HEK293 (cell line): ENCODE data around the gene LACTBL1.

Experiments used
- CTCF ChIA-PET: fragments of 350-600 bp; formaldehyde crosslinking; extraction: SDS; loops from one replicate; lab custom pipeline; 2021; ENCODE audit warnings: antibody characterized with exemption; lab: Yijun Ruan, JAX
- POLR2A ChIA-PET: fragments of 300-600 bp; formaldehyde crosslinking; extraction: SDS; loops from one replicate; lab custom pipeline; 2020; ENCODE audit warnings: antibody characterized with exemption, inconsistent platforms; lab: Yijun Ruan, JAX
- H3K27ac ChIP-seq: fragments of 200-500 bp; sonication (Bioruptor generic); 2 replicates; pipeline ENCODE4 v1.5.1; 2014; ENCODE audit warnings: low read depth, low read length, control low read depth, inconsistent platforms; ENCODE audit errors: extremely low read depth
- H3K36me3 ChIP-seq, 2 experiments: fragments of 200-500 bp in 1 of 2; sonication (Bioruptor generic) in 1 of 2; 1 replicate in 1 of 2; 2 replicates in 1 of 2; pipeline ENCODE4 v1.5.1; 2014 to 2017; ENCODE audit warnings: inconsistent platforms in 2 of 2, low read length in 2 of 2; ENCODE audit not compliant: control insufficient read depth in 2 of 2, insufficient read depth in 1 of 2
- H3K4me1 ChIP-seq: fragments of 200-500 bp; sonication (Bioruptor generic); 2 replicates; pipeline ENCODE4 v1.5.1; 2014; ENCODE audit warnings: mild to moderate bottlenecking, low read length, inconsistent platforms; ENCODE audit not compliant: control insufficient read depth, insufficient read depth
- H3K4me3 ChIP-seq: 2 replicates; pipeline ENCODE4 v1.5.1; 2011; ENCODE audit warnings: low read depth, mild to moderate bottlenecking, control low read depth, low read length, moderate library complexity
- H3K9me3 ChIP-seq: fragments of 200-500 bp; sonication (Bioruptor generic); 2 replicates; pipeline ENCODE4 v1.5.1; 2014; ENCODE audit warnings: low read depth, low read length, inconsistent platforms; ENCODE audit not compliant: control insufficient read depth, insufficient read depth
- IKZF3 ChIP-seq: fragments of 450-650 bp; IDR thresholded peaks from 2 replicates; pipeline ENCODE4 v1.5.0; 2018; ENCODE audit warnings: missing biosample characterization, mild to moderate bottlenecking, missing genetic modification characterization, moderate library complexity
- KLF9 ChIP-seq: fragments of 450-650 bp; formaldehyde crosslinking; IDR thresholded peaks from 2 replicates; pipeline ENCODE4 v1.5.1; 2016; ENCODE audit warnings: missing biosample characterization, missing genetic modification characterization, low read depth
- PRDM4 ChIP-seq: fragments of 450-650 bp; formaldehyde crosslinking; IDR thresholded peaks from 2 replicates; pipeline ENCODE4 v1.5.1; 2017; ENCODE audit warnings: missing biosample characterization, missing genetic modification characterization
- WT1 ChIP-seq: fragments of 450-650 bp; formaldehyde crosslinking; IDR thresholded peaks from 2 replicates; pipeline ENCODE4 v1.5.1; 2016; ENCODE audit warnings: missing biosample characterization, missing genetic modification characterization
- YY1 ChIP-seq: fragments of 450-650 bp; formaldehyde crosslinking; IDR thresholded peaks from 2 replicates; pipeline ENCODE4 v1.5.1; 2018; ENCODE audit warnings: missing biosample characterization, missing genetic modification characterization
- ZBTB10 ChIP-seq: fragments of 450-650 bp; formaldehyde crosslinking; IDR thresholded peaks from 2 replicates; pipeline ENCODE4 v1.5.1; 2016; ENCODE audit warnings: missing biosample characterization, missing genetic modification characterization
- ZNF155 ChIP-seq: fragments of 450-650 bp; formaldehyde crosslinking; IDR thresholded peaks from 2 replicates; pipeline ENCODE4 v1.5.1; 2016; ENCODE audit warnings: missing biosample characterization, missing genetic modification characterization
- ZNF19 ChIP-seq: fragments of 450-650 bp; formaldehyde crosslinking; IDR thresholded peaks from 2 replicates; pipeline ENCODE4; 2016; ENCODE audit warnings: missing biosample characterization, missing genetic modification characterization, low read depth
- ZNF341 ChIP-seq: fragments of 450-650 bp; formaldehyde crosslinking; IDR thresholded peaks from 2 replicates; pipeline ENCODE4; 2016; ENCODE audit warnings: low read depth, missing biosample characterization, missing genetic modification characterization
- ZNF488 ChIP-seq: fragments of 450-650 bp; formaldehyde crosslinking; IDR thresholded peaks from 2 replicates; pipeline ENCODE4 v1.5.1; 2016; ENCODE audit warnings: missing biosample characterization, missing genetic modification characterization
- ZNF558 ChIP-seq: fragments of 450-650 bp; formaldehyde crosslinking; IDR thresholded peaks from 2 replicates; pipeline ENCODE4 v1.5.1; 2016; ENCODE audit warnings: missing biosample characterization, missing genetic modification characterization
- ZNF621 ChIP-seq: fragments of 450-650 bp; formaldehyde crosslinking; IDR thresholded peaks from 2 replicates; pipeline ENCODE4 v1.5.1; 2017; ENCODE audit warnings: missing biosample characterization, missing genetic modification characterization
- ZNF623 ChIP-seq: fragments of 450-650 bp; formaldehyde crosslinking; IDR thresholded peaks from 2 replicates; pipeline ENCODE4 v1.5.1; 2016; ENCODE audit warnings: missing biosample characterization, missing genetic modification characterization
- ZNF701 ChIP-seq: fragments of 450-650 bp; formaldehyde crosslinking; IDR thresholded peaks from 2 replicates; pipeline ENCODE4 v1.5.1; 2016; ENCODE audit warnings: missing biosample characterization, missing genetic modification characterization
- ZNF768 ChIP-seq: fragments of 450-650 bp; formaldehyde crosslinking; IDR thresholded peaks from 2 replicates; pipeline ENCODE4 v1.5.1; 2018; ENCODE audit warnings: missing biosample characterization, mild to moderate bottlenecking, missing genetic modification characterization
- ZNF837 ChIP-seq: fragments of 450-650 bp; formaldehyde crosslinking; IDR thresholded peaks from 2 replicates; pipeline ENCODE4 v1.5.1; 2016; ENCODE audit warnings: missing biosample characterization, missing genetic modification characterization
- TF ChIP-seq, protein P1 (sequence below): fragments of 450-650 bp; formaldehyde crosslinking; IDR thresholded peaks from 2 replicates; pipeline ENCODE4 v1.5.1; 2017; ENCODE audit warnings: missing biosample characterization, missing genetic modification characterization
- TF ChIP-seq, protein P2 (sequence below): fragments of 450-650 bp; formaldehyde crosslinking; IDR thresholded peaks from 2 replicates; pipeline ENCODE4 v1.5.1; 2016; ENCODE audit warnings: missing biosample characterization, missing genetic modification characterization
- TF ChIP-seq, protein P3 (sequence below): fragments of 450-650 bp; formaldehyde crosslinking; IDR thresholded peaks from 2 replicates; pipeline ENCODE4 v1.5.1; 2016; ENCODE audit warnings: missing biosample characterization, missing genetic modification characterization, borderline replicate concordance

The LACTBL1 gene

GRCh38 chr1:22907528-22907927, 65.1 kb downstream of the LACTBL1 start:
- TF ChIP-seq ZNF155 (tag by site-specific recombination) (no peak), ZNF558 (tag by site-specific recombination) (no peak), YY1 (tag by site-specific recombination) (no peak), ZNF768 (tag by site-specific recombination) (no peak), KLF9 (no peak), ZNF837 (no peak), PRDM4 (tag by site-specific recombination) (no peak), ZNF488 (tag by site-specific recombination) (no peak), ZNF19 (tag by site-specific recombination) (no peak), IKZF3 (tag by site-specific recombination) (no peak), WT1 (tag by site-specific recombination) (no peak), ZNF341 (no peak), ZNF621 (tag by site-specific recombination) (no peak), ZNF623 (no peak), ZBTB10 (tag by site-specific recombination) (no peak), ZNF701 (no peak)
- TF ChIP-seq, protein P1, sequence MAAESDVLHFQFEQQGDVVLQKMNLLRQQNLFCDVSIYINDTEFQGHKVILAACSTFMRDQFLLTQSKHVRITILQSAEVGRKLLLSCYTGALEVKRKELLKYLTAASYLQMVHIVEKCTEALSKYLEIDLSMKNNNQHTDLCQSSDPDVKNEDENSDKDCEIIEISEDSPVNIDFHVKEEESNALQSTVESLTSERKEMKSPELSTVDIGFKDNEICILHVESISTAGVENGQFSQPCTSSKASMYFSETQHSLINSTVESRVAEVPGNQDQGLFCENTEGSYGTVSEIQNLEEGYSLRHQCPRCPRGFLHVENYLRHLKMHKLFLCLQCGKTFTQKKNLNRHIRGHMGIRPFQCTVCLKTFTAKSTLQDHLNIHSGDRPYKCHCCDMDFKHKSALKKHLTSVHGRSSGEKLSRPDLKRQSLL (tag by site-specific recombination) = no peak
- TF ChIP-seq, protein P2, sequence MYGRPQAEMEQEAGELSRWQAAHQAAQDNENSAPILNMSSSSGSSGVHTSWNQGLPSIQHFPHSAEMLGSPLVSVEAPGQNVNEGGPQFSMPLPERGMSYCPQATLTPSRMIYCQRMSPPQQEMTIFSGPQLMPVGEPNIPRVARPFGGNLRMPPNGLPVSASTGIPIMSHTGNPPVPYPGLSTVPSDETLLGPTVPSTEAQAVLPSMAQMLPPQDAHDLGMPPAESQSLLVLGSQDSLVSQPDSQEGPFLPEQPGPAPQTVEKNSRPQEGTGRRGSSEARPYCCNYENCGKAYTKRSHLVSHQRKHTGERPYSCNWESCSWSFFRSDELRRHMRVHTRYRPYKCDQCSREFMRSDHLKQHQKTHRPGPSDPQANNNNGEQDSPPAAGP (tag by site-specific recombination) = no peak
- TF ChIP-seq, protein P3, sequence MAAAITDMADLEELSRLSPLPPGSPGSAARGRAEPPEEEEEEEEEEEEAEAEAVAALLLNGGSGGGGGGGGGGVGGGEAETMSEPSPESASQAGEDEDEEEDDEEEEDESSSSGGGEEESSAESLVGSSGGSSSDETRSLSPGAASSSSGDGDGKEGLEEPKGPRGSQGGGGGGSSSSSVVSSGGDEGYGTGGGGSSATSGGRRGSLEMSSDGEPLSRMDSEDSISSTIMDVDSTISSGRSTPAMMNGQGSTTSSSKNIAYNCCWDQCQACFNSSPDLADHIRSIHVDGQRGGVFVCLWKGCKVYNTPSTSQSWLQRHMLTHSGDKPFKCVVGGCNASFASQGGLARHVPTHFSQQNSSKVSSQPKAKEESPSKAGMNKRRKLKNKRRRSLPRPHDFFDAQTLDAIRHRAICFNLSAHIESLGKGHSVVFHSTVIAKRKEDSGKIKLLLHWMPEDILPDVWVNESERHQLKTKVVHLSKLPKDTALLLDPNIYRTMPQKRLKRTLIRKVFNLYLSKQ (tag by site-specific recombination) = no peak
- Histone ChIP-seq H3K4me3 (no peak overlapping the region), H3K4me1 (no peaks in the 10 kb centered on the region), H3K9me3 (no peaks in the 10 kb centered on the region), H3K27ac (no peak overlapping the region), H3K36me3 (peaks cover 0 to 24% of the 10 kb centered on the region in 2 experiments; a peak in 2 of 3 replicates)
- ChIA-PET CTCF (interaction anchor here (1.1 kb wide), 1 partner anchor 14 kb away, joined by 3 read pairs; no protein-coding TSS in a partner anchor), POLR2A (no interaction called here)
